GM18526 (cell line): ENCODE measurements around the gene AGPAT3.

Experiments used
- POLR2A ChIP-seq: IDR thresholded peaks from 3 replicates; pipeline ENCODE4 v1.6.1; 2011; ENCODE audit not compliant: insufficient read length; ENCODE audit errors: extremely low read depth

Gene AGPAT3

DNA sequence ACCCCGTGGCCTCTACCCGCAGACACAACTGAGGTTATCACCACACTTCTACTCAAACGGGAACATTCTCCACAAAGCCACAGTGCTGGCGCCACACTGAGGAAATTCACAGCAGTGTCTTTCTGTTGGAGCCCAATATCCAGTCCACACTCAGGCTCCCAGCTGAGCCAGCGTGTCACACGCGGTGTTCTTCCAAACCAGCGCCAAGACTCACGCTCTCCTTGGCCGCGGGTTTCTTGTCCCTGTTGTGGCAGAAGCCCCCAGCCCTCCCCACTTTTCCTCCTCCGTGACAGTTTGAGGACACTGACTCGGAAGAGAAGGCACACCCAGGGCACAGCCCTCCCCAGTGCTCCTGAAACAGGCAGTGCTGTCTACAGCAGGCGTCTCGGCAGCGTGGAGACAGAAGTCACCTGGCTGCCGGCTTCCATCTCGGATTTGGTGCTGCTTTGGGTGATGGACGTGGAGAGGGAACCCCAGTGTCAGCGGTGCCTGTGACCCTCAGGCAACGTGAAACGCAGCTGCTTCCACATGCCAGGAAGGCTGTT is 35.4 kb upstream of the AGPAT3 start:
- TF ChIP-seq POLR2A, result no peak

- no peak for TF ChIP-seq POLR2A
Observed at GRCh38 chr21:43832158-43832550, 32.9 kb upstream of the AGPAT3 start.

DNA sequence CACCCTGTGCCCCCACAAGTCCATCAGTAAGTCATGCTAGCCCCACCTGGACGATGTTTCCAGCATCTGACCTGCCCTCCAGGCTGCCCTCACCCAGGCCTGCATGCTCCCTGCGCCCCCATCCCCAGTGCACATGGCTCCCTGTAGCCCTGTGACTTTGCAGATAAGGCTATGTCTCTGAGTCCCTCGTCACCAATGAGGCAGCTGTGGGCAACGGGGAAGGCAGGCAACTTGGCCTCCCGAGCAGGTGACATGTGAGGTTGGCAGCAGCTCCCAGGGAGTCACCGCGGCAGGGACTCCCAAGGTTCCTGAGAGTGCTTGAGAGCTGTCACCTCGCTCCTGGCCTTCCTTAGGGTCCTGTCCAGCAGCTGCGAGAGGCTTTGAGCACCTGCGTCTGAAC is 32.4 kb upstream of the AGPAT3 start:
- TF ChIP-seq POLR2A, result no peak

DNA sequence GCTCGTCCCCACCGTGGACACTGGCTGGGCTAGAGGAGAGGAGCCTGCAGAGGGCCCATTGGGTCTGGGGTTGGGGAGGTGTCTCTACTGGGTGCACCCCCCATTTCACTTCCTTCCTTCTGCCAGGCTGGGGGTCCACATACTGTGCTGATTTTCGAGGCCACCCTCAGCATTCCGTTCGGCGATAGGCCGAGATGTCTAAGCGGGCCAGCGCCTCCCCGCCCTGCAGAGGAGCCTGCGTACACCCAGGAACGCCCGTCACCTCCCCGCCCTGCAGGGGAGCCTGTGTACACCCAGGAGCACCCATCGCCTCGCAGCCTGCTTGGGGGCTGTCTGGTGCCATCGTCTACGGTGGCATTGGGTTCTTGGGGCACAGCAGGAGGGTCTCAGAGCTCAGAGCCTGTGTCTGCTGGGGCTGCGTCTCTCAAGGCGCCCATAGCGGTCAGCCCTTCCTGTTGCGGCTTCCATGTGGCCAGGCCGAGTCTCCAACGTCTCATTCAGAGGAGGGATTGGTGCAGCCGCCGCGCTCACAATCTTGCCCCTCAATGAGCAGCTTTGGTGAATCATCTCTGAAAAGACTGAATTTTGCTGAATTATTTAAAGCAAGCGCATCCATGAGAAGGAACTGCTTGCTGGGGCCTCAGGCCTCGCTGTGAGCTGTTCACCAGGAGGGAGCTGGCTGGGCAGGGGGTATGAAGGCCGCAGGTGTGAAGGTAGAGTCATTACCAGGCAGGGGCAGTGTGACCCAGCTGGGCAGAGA is 30.7 kb upstream of the AGPAT3 start:
- TF ChIP-seq POLR2A, result no peak

DNA sequence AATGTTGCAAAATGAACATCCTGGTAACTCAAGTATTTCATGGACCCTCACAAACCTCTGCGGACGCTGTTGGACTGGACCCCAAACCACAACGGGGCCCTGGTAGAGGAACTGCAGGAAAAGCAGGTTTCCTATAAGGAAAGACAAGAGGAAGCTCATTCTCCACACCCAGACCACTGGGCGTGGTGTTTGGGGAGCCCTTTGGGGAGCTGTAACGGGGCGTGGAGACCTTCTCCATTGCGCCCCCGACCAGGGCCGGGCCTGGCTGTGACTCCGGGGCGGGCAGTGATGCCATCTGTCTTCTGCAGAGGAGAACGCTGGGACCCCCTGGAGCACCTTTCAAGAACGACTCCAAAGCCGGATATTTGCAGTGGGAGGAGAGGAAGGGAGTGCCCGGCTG is 30.0 kb upstream of the AGPAT3 start:
- TF ChIP-seq POLR2A, result no peak

DNA sequence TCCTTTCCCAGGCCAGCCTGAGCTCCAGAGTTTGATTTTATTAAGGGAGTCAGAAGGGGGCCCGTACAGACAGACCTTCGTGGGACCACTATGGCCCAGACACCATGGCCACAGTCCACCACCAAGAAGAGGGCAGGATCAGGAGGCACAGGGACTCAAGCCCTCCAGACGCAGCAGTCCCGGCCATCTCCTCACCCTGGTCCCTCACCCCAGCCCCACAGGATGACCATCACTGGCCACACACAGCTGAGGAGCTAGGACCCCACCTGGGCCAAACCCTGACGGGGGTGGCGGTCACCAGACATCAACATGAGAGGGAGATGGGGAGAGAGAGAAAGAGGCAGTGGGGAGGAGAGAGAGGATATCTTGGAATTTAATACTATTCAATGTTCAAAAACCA is 29.2 kb upstream of the AGPAT3 start:
- no peak for TF ChIP-seq POLR2A

DNA sequence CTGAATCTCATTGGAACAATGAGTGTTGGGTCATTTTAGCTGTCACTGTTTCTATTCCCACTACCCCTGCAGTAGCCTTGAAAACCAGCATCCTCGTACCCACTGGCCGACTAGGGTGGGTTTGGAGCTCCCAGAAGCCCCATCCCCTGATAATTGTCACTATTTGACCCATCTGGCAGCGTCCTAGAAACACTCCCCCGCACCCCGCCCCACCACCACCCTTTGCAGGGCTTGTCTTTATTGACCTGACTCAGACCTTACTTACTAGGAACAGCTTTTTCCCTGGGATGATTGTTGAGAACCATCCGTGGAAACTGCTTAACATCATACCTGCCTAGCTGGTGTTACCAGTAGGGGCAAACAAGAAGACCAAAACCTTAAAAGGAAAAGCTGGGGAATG is 28.4 kb upstream of the AGPAT3 start:
- no peak for TF ChIP-seq POLR2A

DNA sequence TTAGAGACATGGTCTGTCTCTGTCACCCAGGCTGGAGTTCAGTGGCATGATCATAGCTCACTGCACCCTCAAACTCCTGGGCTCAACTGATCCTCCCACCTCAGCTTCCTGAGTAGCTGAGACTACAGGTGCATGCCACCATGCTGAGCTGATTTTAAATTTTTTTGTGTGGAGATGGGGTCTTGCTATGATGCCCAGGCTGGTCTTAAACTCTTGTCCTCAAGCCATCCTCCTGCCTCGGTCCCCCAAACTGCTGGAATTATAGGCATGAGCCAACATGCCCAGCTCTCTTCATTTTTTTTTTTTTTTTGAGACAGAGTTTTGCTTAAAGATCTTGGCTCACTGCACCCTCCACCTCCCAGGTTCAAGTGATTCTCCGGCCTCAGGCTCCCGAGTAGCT is 24.8 kb upstream of the AGPAT3 start:
- TF ChIP-seq POLR2A, result no peak

DNA sequence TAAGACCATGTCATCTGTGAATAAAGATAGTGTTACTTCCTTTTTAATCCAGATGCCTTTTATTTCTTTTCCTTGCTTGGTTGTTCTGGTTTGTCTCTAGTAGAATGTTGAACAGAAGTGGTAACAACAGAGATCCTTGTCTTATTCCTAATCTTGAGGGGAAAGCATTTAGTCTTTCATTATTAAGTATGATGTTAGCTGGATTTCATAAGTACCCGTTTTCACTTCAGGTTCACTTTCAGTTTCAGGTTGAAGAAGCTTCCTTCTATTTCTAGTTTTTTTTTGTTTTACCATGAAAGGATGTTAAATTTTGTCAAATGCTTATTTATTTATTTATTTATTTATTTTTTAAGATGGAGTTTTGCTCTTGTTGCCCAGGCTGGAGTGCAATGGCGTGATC is 22.3 kb upstream of the AGPAT3 start:
- no peak for TF ChIP-seq POLR2A

GRCh38 chr21:43845386-43845785 is 19.6 kb upstream of the AGPAT3 start:
- TF ChIP-seq POLR2A, result no peak

DNA sequence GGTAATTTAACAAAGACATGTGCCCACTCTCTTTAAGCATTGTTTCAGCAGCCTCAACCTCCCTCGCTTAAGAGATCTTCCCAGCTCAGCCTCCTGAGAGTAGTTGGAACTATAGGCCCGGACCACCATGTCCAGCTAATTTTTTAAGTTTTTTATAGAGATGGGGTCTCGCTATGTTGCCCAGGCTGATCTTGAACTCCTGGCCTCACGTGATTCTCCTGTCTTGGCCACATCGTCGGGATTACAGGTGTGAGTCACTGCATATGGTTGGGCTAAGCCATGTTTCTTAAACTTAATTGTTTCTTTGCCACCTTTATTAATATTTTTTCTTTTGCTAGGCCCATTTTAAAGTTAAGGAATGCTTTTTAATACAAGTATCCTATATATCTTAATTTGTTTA is 18.6 kb upstream of the AGPAT3 start:
- no peak for TF ChIP-seq POLR2A

GRCh38 chr21:43847301-43847700 is 17.7 kb upstream of the AGPAT3 start:
- TF ChIP-seq POLR2A, result no peak

- no peak for TF ChIP-seq POLR2A
Observed at GRCh38 chr21:43848771-43849170, 16.3 kb upstream of the AGPAT3 start.

GRCh38 chr21:43849532-43850299 is 15.3 kb upstream of the AGPAT3 start:
- no peak for TF ChIP-seq POLR2A

- TF ChIP-seq POLR2A, result no peak
Observed at GRCh38 chr21:43850728-43851295, 14.2 kb upstream of the AGPAT3 start.

DNA sequence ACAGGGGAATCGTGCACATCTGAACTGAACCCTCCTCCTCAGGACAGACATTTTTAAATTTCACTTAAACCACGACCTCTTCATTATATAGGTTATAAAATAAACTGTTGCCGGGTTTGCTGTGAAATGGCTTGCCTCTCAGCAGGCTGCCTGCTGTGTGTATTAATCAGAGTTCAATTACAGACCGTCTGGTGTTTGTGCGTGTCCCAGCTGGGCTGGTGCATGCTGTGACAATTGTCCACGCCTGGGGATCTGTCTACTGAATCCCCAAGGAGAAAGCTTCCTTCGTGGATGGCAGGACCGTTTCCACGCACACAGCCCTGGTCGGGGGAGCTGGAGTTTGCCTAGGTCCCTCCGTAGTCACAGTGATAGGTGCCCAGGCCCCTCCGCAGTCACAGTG is 13.4 kb upstream of the AGPAT3 start:
- no peak for TF ChIP-seq POLR2A

DNA sequence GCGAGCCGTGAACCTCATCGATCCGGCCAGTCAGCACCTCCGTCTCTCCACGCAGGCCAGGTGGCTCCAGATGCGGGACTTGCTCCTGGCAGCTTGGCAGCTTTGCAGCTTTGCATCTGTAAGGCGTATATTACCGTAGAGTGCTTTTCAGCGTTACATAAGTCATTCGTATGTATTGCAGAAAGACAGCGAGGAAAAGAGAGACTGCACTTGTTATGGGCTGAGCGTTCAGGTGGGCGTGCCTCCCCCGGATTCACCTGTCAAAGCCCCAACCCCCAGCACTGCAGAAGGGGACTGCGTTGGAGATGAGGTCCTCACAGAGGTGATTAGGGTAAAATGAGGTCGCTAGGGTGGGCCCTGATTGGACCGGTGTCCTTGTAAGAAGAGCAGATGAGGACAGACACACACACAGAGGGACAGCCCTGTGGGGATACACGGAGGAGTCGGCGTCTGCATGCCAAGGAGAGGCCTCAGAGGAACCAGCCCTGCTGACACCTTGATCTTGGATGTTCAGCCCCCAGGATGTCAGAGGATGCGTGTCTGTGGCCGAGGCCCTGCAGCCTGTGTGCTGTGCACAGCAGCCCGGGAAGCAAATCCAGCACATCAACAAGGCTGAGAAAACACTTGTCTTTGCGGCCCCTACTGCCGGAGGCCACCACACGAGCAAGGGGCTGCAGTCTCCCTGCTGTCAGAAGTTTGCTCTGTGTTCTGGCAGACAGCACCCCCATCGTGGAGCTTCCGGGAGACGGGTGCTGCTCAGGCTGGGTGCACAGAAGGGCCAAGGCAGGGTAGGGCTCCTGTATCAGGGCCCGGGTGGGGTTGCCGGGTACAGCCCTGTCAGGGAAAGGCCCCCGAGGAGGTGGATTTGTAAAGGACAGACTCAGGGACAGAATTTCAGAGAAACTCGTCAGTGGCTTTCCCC is 10.9 kb upstream of the AGPAT3 start:
- no peak for TF ChIP-seq POLR2A
